MCF 10A (cell line): ENCODE measurements around the gene PRKG1. TPM values are rescaled to one million over a fixed set of nuclear protein-coding genes. Genes with fewer than 3 reads are reported as not detected.

Source experiments
- BruUV-seq: library from RNA; stranded (reverse); fragments of 400-500 nt; replicated peaks from 2 replicates; lab custom pipeline; 2021; lab: Mats Ljungman, UMichigan
- CTCF ChIA-PET: fragments of 300-600 bp; sonication (Branson Sonifier 250); formaldehyde crosslinking; extraction: SDS; loops from one replicate; lab custom pipeline; 2021; ENCODE audit warnings: antibody characterized with exemption, inconsistent platforms; lab: Yijun Ruan, JAX
- POLR2A ChIA-PET: fragments of 300-600, 350-650 bp; sonication (Branson Sonifier 250); formaldehyde crosslinking; extraction: SDS; loops from one replicate; lab custom pipeline; 2020; ENCODE audit warnings: antibody characterized with exemption, inconsistent platforms; lab: Yijun Ruan, JAX
- DNase-seq: peaks from one replicate; pipeline ENCODE4 v3.0.0-alpha.2; 2018; ENCODE audit not compliant: unreplicated experiment
- H3K27ac Mint-ChIP-seq: one replicate; pipeline ENCODE4 v1.8.0; 2022; ENCODE audit warnings: mild to moderate bottlenecking, low read depth, mixed read lengths; ENCODE audit not compliant: unreplicated experiment
- H3K27me3 Mint-ChIP-seq: one replicate; pipeline ENCODE4 v1.8.0; 2022; ENCODE audit warnings: mixed read lengths; ENCODE audit not compliant: insufficient read depth, unreplicated experiment
- H3K36me3 Mint-ChIP-seq: one replicate; pipeline ENCODE4 v1.8.0; 2022; ENCODE audit warnings: mild to moderate bottlenecking, moderate library complexity, mixed read lengths; ENCODE audit not compliant: insufficient read depth, unreplicated experiment
- H3K4me1 Mint-ChIP-seq: one replicate; pipeline ENCODE4 v1.8.0; 2022; ENCODE audit warnings: mixed read lengths; ENCODE audit not compliant: insufficient read depth, unreplicated experiment
- H3K4me3 Mint-ChIP-seq: one replicate; pipeline ENCODE4 v1.8.0; 2022; ENCODE audit warnings: mild to moderate bottlenecking, moderate library complexity, mixed read lengths; ENCODE audit not compliant: unreplicated experiment
- H3K9me3 Mint-ChIP-seq: one replicate; pipeline ENCODE4 v1.8.0; 2022; ENCODE audit warnings: mixed read lengths; ENCODE audit not compliant: unreplicated experiment
- CTCF ChIP-seq: fragments of 200-600 bp; IDR thresholded peaks from one replicate; pipeline ENCODE4 v1.8.0; 2022; ENCODE audit warnings: antibody characterized with exemption, mild to moderate bottlenecking; ENCODE audit not compliant: unreplicated experiment
- intact Hi-C: fragments of 100-400 bp; cut with micrococcal nuclease; formaldehyde crosslinking; loops from 2 replicates; pipeline ENCODE4 v1.14.1; 2022
- total RNA-seq: library from RNA; stranded (reverse); gene quantifications from 2 replicates; pipeline ENCODE4 v1.2.3, GENCODE V29; 2022

PRKG1 gene
- total RNA-seq, 1 experiment from 2014 or later = 0.09 TPM

- peaks cover 18% of the 10 kb centered on the region for H3K4me1 Mint-ChIP-seq
- POLR2A ChIA-PET = interaction anchor here (0.6 kb wide), 1 partner anchor 1639 kb away, joined by 3 read pairs; no protein-coding TSS in a partner anchor
- H3K36me3 Mint-ChIP-seq = no peaks in the 10 kb centered on the region
- intact Hi-C loops = no loop called here
- CTCF ChIA-PET = interaction anchor here (0.7 kb wide), 1 partner anchor 1217 kb away, joined by 3 read pairs; no protein-coding TSS in a partner anchor
- DNase-seq = no peak
- TF ChIP-seq CTCF = no peak
- no peaks in the 10 kb centered on the region for H3K27me3 Mint-ChIP-seq
- H3K9me3 Mint-ChIP-seq = no peaks in the 10 kb centered on the region
- H3K27ac Mint-ChIP-seq = no peak overlapping the region
- no peak overlapping the region for H3K4me3 Mint-ChIP-seq
- BruUV-seq = no TSS peak
These were observed 1185.1 kb downstream of the PRKG1 start for GRCh38 chr10:52259426-52259812.

GRCh38 chr10:52261362-52261761, 1187.1 kb downstream of the PRKG1 start:
- peak; percentile 11 for DNase-seq
- peaks cover 14% of the 10 kb centered on the region for H3K4me1 Mint-ChIP-seq
- ChIA-PET POLR2A (interaction anchor here (1.2 kb wide), 1 partner anchor 494 kb away, joined by 3 read pairs; no protein-coding TSS in a partner anchor), CTCF (interaction anchor here (0.6 to 0.8 kb wide), 3 partner anchors 45 to 306 kb away, joined by 3 to 6 read pairs (median 4); no protein-coding TSS in a partner anchor)
- no peak overlapping the region for H3K27ac Mint-ChIP-seq
- no TSS peak for BruUV-seq
- H3K9me3 Mint-ChIP-seq = no peaks in the 10 kb centered on the region
- no peak for TF ChIP-seq CTCF
- H3K36me3 Mint-ChIP-seq = no peaks in the 10 kb centered on the region
- H3K4me3 Mint-ChIP-seq = no peak overlapping the region
- intact Hi-C loops = no loop called here
- no peaks in the 10 kb centered on the region for H3K27me3 Mint-ChIP-seq

- no peak for TF ChIP-seq CTCF
- Mint-ChIP-seq H3K27me3 (no peaks in the 10 kb centered on the region), H3K36me3 (no peaks in the 10 kb centered on the region), H3K4me1 (peaks cover 12% of the 10 kb centered on the region), H3K4me3 (no peak overlapping the region), H3K27ac (no peak overlapping the region), H3K9me3 (no peaks in the 10 kb centered on the region)
- ChIA-PET CTCF (no interaction called here), POLR2A (interaction anchor here (1.1 kb wide), 1 partner anchor 15 kb away, joined by 4 read pairs; no protein-coding TSS in a partner anchor)
- BruUV-seq = no TSS peak
- intact Hi-C loops = no loop called here
- DNase-seq = no peak
These were observed 1191.0 kb downstream of the PRKG1 start for GRCh38 chr10:52265131-52265926.

GRCh38 chr10:52266858-52267257, 1192.6 kb downstream of the PRKG1 start:
- TF ChIP-seq CTCF = no peak
- no peak for DNase-seq
- ChIA-PET CTCF (interaction anchor here (1.6 kb wide), 1 partner anchor 16 kb away, joined by 4 read pairs; no protein-coding TSS in a partner anchor), POLR2A (interaction anchor here (0.7 kb wide), 1 partner anchor 232 kb away, joined by 3 read pairs; no protein-coding TSS in a partner anchor)
- no TSS peak for BruUV-seq
- H3K27ac Mint-ChIP-seq = no peak overlapping the region
- intact Hi-C loops = no loop called here
- H3K27me3 Mint-ChIP-seq = no peaks in the 10 kb centered on the region
- no peaks in the 10 kb centered on the region for H3K9me3 Mint-ChIP-seq
- H3K4me3 Mint-ChIP-seq = no peak overlapping the region
- peaks cover 7% of the 10 kb centered on the region for H3K4me1 Mint-ChIP-seq
- H3K36me3 Mint-ChIP-seq = no peaks in the 10 kb centered on the region
